Measurements from ENCODE around the gene MLF2. TPM values are rescaled to one million over a fixed set of nuclear protein-coding genes. Genes with fewer than 3 reads are reported as not detected.
A peak's percentile ranks its signal among the peaks of the same experiment; 100 is the strongest.

Gene MLF2
- total and polyA plus RNA-seq, 9 of the 15 experiments (the other 6 are each of a cell fraction or from before 2014, with no cell fraction given), result 11.4 to 190 (median 139) TPM

DNA sequence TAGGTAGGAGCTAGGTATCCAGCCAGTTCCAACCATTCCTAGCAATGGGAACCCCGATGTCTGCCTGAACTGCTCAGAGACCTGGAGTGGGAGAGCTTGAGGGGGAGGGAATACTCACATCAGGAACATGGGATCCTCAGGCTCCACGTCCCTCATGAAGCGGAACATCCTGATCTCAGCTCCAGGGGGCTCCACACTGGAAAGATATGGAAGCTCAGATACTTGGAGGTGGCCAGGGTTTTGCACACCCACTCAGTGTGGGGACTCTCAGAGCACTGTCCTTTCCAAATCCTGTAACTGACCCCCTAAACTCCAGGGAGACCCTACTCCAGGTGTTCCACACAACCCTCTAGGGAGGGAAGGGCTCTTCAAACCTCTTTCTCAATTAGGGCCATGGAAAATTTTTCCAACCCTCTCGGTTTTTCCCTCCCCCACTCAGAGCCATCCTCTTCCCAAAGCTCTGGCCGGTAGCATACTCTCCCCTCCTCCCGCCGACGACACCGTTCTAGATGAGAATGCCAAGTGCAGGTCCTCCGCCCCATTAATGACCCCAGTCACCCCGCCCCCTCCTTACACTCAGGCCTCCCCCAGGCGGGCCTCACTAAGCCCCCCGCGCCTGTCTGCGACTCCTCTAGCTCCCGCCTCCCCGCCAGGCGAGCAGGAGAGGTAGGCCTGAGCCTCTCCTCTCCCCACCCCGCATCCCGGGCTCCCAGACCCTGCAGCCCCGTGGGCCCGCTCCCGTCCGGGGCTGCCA, 597 bp downstream of the MLF2 start:
- ATAC-seq, result peak; percentile 19
- Histone ChIP-seq H3K4me2 (ENCODE audit: insufficient read depth, low read length) (peak overlapping the region; percentile 99), H3K4me3 (peak overlapping the region; percentile 99), H3K4me1 (replicated peaks in 1 of 2; ENCODE audit: control insufficient read depth in 2 of 2, insufficient read depth in 2 of 2, low read length in 2 of 2) (peaks cover 24 to 26% of the 10 kb centered on the region in 2 experiments), H3K36me3 (ENCODE audit: control insufficient read depth, insufficient read depth, low read length) (peaks cover 48% of the 10 kb centered on the region; the same call in 2 of the 3 replicates), H3K27me3 (ENCODE audit: control insufficient read depth in 2 of 2, insufficient read depth in 2 of 2, low read length in 2 of 2) (no peaks in the 10 kb centered on the region), H2AFZ (ENCODE audit: low read depth, low read length) (peak overlapping the region; percentile 83), H3K9me3 (replicated peaks; ENCODE audit: control insufficient read depth, insufficient read depth, low read depth, low read length) (no peaks in the 10 kb centered on the region), H3K9ac (ENCODE audit: insufficient read depth in 1 of 2, low read depth in 2 of 2, low read length in 2 of 2) (peak overlapping the region; percentile 98 to 99), H3K79me2 (ENCODE audit: control insufficient read depth, insufficient read depth, low read length) (peaks cover 31% of the 10 kb centered on the region), H3K9me1 (ENCODE audit: control insufficient read depth, insufficient read depth, low read length) (peaks cover 3% of the 10 kb centered on the region), H4K20me1 (replicated peaks; ENCODE audit: control insufficient read depth, insufficient read depth, low read length) (peaks cover 5% of the 10 kb centered on the region; the same call in 1 of the 2 replicates), H3K27ac (ENCODE audit: extremely low read depth, low read depth, low read length) (peak overlapping the region; percentile 99)
- 4% methylated on average over 3 of the region's 24 CpGs for WGBS (ENCODE audit: insufficient coverage, low coverage, missing lambda C conversion rate)
- peak; percentile 56 for FAIRE-seq
- peak in 3 of 4 experiments; percentile 34 to 66 (median 62) for DNase-seq (ENCODE audit: extremely low read depth in 1 of 4, low spot score in 3 of 4)
- ChIA-PET CTCF (ENCODE audit: low intra/inter-chr PET ratio) (interaction anchor here (0.6 kb wide), 1 partner anchor 19 kb away, joined by 3 read pairs; no protein-coding TSS in a partner anchor), POLR2A (interaction anchor here (0.7 to 2.4 kb wide), 10 partner anchors 12 to 191 kb away, joined by 3 to 10 read pairs (median 4); partner anchors contain the start of genes COPS7A, GPR162, P3H3 and RNU7-1)
- intact Hi-C loops (cut with micrococcal nuclease) (no loop called here), in situ Hi-C loops (cut with MboI) (no loop called here)
- BruUV-seq (replicated peaks), result TSS peak; percentile 56
- TF ChIP-seq, protein P1, sequence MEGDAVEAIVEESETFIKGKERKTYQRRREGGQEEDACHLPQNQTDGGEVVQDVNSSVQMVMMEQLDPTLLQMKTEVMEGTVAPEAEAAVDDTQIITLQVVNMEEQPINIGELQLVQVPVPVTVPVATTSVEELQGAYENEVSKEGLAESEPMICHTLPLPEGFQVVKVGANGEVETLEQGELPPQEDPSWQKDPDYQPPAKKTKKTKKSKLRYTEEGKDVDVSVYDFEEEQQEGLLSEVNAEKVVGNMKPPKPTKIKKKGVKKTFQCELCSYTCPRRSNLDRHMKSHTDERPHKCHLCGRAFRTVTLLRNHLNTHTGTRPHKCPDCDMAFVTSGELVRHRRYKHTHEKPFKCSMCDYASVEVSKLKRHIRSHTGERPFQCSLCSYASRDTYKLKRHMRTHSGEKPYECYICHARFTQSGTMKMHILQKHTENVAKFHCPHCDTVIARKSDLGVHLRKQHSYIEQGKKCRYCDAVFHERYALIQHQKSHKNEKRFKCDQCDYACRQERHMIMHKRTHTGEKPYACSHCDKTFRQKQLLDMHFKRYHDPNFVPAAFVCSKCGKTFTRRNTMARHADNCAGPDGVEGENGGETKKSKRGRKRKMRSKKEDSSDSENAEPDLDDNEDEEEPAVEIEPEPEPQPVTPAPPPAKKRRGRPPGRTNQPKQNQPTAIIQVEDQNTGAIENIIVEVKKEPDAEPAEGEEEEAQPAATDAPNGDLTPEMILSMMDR (IDR thresholded peaks at IDR 0.05 in 2 of 3, conservative IDR thresholded peaks at IDR 0.05 in 1 of 3; ENCODE audit: insufficient read depth in 2 of 3, low read depth in 1 of 3, low read length in 3 of 3), result 0 out of 6 replicates have a peak, but pooled peaks of 1 of the 3 experiments have one; percentile 34
- TF ChIP-seq HMG20B (CRISPR knock-in tag; IDR thresholded peaks at IDR 0.05), result no peak
- TF ChIP-seq ZNF263 (CRISPR knock-in tag; IDR thresholded peaks at IDR 0.05; ENCODE audit: borderline replicate concordance), result 0 out of 2 replicates have a peak, but pooled peaks have one; percentile 12
- TF ChIP-seq ZNF232 (CRISPR knock-in tag; IDR thresholded peaks at IDR 0.05), result 0 out of 2 replicates have a peak, but pooled peaks have one; percentile 33
- TF ChIP-seq, protein P2, sequence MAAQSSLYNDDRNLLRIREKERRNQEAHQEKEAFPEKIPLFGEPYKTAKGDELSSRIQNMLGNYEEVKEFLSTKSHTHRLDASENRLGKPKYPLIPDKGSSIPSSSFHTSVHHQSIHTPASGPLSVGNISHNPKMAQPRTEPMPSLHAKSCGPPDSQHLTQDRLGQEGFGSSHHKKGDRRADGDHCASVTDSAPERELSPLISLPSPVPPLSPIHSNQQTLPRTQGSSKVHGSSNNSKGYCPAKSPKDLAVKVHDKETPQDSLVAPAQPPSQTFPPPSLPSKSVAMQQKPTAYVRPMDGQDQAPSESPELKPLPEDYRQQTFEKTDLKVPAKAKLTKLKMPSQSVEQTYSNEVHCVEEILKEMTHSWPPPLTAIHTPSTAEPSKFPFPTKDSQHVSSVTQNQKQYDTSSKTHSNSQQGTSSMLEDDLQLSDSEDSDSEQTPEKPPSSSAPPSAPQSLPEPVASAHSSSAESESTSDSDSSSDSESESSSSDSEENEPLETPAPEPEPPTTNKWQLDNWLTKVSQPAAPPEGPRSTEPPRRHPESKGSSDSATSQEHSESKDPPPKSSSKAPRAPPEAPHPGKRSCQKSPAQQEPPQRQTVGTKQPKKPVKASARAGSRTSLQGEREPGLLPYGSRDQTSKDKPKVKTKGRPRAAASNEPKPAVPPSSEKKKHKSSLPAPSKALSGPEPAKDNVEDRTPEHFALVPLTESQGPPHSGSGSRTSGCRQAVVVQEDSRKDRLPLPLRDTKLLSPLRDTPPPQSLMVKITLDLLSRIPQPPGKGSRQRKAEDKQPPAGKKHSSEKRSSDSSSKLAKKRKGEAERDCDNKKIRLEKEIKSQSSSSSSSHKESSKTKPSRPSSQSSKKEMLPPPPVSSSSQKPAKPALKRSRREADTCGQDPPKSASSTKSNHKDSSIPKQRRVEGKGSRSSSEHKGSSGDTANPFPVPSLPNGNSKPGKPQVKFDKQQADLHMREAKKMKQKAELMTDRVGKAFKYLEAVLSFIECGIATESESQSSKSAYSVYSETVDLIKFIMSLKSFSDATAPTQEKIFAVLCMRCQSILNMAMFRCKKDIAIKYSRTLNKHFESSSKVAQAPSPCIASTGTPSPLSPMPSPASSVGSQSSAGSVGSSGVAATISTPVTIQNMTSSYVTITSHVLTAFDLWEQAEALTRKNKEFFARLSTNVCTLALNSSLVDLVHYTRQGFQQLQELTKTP (IDR thresholded peaks at IDR 0.05; ENCODE audit: low read depth in 1 of 2, partially characterized antibody in 2 of 2), result no peak
- peak; percentile 28 for TF ChIP-seq SAP30 (IDR thresholded peaks at IDR 0.05; ENCODE audit: borderline replicate concordance, insufficient read depth, low read depth, low read length, poor library complexity, severe bottlenecking)
- TF ChIP-seq, protein P3, sequence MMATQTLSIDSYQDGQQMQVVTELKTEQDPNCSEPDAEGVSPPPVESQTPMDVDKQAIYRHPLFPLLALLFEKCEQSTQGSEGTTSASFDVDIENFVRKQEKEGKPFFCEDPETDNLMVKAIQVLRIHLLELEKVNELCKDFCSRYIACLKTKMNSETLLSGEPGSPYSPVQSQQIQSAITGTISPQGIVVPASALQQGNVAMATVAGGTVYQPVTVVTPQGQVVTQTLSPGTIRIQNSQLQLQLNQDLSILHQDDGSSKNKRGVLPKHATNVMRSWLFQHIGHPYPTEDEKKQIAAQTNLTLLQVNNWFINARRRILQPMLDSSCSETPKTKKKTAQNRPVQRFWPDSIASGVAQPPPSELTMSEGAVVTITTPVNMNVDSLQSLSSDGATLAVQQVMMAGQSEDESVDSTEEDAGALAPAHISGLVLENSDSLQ (IDR thresholded peaks at IDR 0.05), result no peak
- 0 out of 2 replicates have a peak, but pooled peaks have one; percentile 8 for TF ChIP-seq KAT7 (CRISPR knock-in tag; IDR thresholded peaks at IDR 0.05; ENCODE audit: borderline replicate concordance)
- no peak for TF ChIP-seq TAL1 (IDR thresholded peaks at IDR 0.05)
- TF ChIP-seq CHD2 (IDR thresholded peaks at IDR 0.05; ENCODE audit: low read depth, low read length), result no peak

Data from K562 (cell line).